ENCODE data around the gene RHCE.

GRCh38 chr1:25430073-25430966, 9.7 kb upstream of the RHCE start, which contains the start of gene MACO1:
- TF ChIP-seq YY1 (IDR thresholded peaks at IDR 0.05; ENCODE audit: insufficient read depth, insufficient read length) (no peak), SUZ12 (IDR thresholded peaks at IDR 0.05; ENCODE audit: extremely low read depth, insufficient read depth, insufficient read length) (no peak), ZNF274 (IDR thresholded peaks at IDR 0.05; ENCODE audit: low read depth, low read length) (no peak)
